HTERT RPE-1 (cell line): ENCODE measurements around the gene RET.

Source experiments
- in situ Hi-C: fragments of 300-500 bp; cut with MboI; formaldehyde crosslinking; loops from 4 replicates; pipeline ENCODE4 v1.14.3; 2020; ENCODE audit warnings: low sequenced_read_pairs

Gene RET

DNA sequence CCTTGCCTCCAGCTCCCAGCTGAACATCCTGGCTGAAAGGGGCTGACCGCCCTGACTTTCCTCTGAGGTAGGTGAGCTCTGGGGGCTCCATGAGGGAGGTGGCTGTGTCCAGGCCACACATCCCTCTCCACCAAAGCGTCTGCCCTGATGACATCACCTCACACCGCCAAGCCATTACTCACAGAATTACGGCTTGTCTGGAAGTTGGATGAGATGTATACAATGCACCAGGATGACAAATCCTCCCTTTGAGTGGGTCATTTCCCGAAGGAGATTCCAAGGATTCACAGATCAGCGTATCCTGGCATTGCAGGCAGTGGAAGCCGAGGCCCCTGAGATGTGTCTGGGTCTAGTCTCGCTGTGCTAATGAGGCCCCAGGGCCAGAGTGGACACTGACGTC lies 15.1 kb upstream of the RET start:
- in situ Hi-C loops: no loop called here

DNA sequence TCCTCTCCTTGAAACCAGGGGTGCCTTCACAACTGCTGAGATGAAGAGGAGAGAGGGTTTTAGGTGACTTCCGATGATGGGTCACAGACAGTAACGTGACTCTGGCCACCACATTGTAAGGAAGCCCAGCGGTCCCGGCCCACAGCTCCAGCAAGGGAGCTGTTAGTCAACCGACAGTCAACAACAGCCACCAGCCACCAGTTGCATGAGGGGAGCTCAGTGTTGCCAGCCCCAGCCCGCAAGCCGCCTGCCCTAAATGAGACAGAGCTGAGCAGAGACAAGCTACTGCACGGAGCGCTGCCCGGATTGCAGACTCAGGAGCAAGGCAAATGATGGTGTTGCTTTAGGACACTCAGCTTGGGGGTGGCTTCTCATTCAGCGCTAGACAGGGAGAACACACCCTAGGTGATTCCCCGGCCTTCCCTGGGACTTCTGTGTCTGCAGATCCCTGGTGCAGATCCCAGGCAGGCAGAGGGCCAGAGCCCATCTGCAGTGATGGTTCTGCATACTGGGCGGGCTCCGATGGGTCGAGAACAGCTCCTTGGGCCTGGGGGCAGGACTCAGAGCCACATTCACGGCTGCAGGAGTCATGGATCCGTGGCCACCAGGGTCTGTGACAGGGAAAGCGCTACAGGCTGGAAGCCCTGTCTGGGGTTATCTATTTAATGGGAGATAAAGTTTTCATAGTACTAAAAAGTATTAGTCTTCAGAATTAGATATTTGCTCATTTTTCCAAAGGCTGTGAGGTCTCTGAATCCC lies 14.3 kb upstream of the RET start:
- in situ Hi-C loops: no loop called here

DNA sequence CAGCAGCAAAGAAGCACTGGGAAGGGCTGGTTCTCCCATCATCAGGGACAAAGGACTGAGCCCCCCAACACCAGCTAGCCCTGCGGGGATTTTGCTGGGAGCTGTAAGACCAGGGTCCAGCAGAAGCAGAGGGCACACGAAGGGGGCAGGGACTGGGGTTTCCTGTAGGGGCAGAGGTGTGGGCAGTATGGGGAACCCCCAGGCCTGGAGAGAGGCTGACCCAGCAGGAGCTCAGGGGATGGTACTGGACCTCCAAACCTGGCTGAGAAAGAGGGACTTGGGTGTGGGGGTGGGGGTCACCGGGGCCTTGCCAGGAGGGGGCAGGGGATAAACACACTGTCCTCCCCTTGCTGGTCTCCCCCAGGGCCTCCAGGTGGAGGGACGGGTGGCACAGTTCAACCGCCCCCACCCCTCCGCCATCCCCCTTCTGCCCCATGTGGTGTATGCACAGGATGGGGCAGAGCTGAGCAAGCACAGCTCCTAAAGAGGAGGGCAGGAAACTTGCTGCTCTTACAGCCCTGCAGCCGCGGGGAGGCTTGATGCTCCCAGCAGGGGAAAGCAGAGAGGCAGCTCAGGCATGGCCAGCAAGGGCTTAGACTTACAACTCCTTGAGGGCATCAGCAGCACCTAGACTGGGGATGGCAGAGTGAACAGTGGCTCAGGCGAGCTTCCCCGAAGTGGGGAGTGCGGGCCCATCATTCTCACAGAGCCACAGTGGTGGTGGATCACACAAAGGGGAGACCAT lies 12.4 kb upstream of the RET start:
- in situ Hi-C loops: no loop called here

DNA sequence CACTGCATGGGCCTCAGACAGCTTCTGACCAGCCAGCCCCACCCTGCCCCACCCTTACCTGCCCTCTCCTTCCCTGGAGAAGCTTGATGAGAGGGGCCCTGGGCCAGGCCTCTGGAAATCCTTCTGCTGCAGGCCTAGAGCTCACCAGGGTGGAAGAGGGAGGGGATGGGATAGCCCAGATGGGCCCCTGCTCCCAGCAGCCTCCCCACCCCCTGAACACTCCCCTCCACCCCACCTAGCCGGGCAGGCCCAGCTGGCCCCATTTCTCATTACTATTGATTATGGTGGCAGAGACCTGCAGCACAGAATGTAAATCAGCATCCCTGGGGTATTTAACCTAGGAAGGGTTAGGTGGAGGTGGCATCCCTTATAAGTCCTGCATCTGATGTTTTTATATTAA lies 11.6 kb upstream of the RET start:
- in situ Hi-C loops: no loop called here

DNA sequence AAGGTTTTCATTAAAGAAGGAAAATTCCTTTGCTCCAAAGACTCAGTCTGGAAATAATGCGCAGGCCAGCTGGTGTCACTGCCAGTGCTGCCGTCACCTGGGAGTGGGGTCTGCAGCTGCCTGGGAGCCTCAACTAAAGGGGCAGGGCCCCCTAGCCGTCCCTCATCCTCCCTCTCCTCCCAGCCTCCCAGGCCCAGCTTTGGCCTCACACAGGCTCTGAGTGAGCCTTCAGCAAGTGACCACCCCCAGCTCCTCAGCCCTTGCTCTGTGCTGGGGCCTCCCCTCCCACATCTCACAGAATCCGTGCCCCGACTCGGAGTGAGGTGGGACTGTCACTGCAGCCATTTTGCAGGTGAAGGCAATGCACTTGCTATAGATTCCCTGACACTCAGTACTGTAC lies 11.1 kb upstream of the RET start:
- in situ Hi-C loops: no loop called here

DNA sequence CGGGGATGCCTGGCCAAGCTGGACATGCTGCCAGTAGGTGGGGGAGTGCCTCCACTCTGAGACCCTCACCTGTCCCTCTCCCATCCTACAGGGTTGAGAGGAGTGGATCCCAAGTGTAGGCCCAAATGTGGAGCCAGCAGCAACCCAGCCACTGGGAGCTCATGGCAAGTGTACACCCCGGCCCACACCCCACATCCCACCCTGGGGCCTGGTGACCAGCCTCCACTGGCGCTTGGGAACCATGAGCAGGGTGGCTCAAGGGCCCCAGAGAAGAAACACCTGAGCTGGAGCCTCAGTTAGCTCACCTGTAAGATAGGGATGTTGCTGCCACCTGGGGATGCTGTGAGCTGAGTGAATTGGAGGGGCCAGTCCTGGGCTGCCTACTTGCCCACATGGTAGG lies 10.4 kb upstream of the RET start:
- in situ Hi-C loops: no loop called here

DNA sequence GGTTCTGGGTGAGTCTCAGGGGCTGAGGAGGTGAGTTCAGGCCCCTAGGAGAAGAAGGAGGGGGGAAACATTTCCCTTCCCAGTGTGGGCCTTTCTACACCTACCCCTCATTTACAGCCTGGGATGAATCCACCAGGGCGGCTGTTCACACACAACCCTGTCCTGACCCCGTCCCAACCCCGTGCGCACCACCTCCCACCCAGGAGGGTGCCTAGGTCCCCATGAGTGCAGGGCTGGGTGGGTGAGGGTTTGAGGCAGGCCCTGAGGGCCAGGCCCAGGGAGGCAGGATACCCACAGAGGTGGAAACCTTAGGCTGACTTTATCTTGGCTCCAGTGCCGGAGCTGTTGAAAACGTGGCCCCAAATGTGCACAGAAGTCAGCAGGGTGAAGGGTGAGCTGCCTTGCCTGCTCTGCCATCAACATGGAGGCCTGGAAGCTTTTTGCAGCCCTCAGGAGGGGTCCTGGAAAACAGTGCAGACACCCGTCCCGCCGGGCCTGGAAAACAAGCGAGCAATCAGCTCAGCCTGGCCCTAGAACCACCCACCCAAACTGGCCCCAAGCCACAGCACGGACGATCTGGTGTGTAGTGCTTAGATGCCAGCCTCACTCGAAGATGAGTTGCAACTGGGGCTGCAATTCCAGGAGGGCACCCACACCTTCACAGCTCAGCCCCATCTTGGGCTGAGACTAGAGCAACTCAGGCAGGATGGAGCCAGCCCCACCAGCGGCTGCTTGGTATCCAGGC lies 9.3 kb upstream of the RET start:
- in situ Hi-C loops: no loop called here

DNA sequence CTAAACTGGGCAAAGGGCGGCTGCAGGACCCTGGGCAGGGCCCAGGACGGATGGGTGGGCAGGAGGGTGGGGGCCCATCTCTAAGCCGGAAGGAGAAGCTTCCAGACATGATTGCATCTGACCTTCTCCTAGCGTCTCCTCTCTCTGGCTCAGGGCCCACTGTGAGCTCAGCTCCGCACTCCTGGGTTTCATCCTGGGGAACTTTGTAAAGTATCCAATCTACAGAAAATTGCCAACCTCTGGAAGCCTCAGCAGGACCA lies 8.8 kb upstream of the RET start:
- in situ Hi-C loops: no loop called here

DNA sequence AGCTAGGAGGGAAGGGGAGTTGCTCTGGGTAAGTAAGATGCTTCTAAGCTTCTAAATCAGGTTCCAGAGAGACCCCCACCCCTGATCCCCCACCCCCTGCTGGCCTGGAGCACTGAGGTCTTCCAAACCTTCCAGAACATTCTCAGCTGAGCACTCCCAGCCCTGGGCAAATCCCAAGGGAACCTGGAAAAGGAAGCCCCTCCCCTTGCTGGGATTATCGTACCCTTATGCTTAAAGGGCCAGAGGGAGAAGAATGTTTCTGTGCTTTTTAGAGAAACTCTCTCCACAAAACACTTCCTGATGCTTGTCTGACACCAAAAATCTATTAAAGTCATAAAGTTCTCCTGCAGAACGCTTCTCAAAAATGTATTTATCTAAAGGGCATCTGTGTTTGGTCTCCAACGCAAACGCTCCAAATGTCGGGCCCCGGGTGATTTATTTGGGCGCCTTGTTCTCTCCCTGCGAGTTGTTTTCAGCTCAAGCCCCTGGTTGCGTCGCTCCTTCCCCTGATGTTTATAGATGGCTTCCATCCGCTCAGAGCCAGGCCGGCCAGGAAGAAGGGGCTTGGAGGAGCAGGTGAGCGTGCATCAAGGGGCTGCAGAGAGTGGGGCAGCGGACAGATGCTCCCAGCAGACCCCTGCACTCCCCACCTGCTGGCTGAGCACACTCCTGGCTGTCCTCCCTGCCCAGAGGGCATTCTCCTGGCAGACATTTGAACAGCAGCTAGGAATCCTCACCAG lies 8.2 kb upstream of the RET start:
- in situ Hi-C loops: no loop called here

DNA sequence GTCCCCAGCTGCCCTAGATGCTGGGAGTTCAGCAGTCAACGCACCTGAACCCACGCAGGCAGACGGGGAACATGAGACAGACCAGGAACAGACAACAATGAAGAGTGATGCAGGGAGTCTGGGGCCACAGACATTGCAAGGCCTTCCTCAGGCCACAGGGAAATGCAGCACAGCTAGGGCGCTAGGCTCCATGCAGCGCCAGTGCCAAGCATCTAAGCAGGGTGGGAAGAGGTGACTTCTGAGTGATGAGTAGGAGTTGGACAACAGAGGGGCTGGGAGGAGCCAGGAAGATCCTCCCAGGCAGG lies 7.7 kb upstream of the RET start:
- in situ Hi-C loops: no loop called here

DNA sequence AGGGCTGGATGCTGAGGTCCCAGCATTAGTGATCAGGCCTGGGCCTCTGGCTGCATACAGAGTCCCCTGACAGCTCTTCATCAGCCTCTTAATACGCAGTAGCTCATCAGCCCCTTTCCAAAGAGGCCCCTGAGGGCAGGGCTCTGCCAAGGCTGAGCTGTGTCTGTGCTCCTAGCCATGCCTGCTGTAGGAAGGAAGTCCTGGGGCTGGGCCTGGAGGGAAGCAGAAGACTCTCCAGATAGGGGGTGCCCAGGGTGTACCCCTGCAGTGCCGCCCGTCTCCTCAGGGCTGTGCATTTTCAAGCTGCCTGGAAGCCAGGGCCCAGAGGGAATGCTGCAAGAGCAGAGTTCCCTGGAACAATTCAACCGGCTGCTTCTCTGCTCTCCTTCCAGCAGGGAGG lies 7.3 kb upstream of the RET start:
- in situ Hi-C loops: no loop called here

DNA sequence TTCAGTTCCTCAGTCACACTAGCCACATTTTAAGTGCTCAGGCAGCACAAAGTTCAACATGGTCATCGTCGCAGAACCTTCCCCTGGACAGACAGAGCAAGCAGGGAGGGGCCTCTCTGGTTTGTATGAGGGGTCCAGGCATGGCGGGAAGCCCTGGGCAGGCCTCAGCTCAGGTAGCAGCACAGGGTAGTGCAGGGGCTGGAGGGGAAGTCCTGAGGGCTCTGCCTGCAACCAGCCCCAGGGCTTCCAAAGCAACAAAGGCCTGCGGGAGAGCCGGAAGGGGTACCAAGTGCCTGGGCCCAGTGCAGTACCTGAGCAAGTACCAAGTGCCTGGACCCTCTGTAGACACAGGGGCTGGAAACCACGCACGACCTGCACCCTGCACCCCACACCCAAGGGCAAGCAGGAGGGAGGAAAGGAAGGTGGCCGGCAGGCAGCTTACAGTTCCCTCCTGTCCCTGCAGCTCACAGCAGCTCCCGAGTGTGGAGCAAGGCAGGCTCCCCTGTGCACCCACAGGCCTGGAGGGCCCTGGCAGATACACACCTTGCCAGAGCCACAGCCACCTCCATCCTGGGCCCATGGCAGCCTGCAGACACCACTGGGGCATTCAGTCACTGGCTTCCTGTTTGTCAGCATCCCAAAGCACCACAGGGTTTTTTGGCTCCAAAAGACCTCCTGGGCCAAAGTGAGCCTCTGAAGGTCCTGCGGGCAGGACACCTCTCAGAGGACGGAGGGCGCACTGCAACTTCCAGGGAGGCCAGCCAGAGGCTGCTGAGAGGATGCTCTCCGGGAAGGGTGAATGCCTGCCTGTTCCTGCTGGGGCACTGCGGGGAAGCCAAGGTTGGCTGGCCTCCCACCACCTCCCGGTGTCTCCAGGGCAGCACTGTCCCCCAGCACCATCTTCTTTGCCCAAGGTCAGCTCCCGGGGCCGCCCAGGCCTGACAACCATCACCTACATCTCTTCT lies 6.5 kb upstream of the RET start:
- in situ Hi-C loops: no loop called here

DNA sequence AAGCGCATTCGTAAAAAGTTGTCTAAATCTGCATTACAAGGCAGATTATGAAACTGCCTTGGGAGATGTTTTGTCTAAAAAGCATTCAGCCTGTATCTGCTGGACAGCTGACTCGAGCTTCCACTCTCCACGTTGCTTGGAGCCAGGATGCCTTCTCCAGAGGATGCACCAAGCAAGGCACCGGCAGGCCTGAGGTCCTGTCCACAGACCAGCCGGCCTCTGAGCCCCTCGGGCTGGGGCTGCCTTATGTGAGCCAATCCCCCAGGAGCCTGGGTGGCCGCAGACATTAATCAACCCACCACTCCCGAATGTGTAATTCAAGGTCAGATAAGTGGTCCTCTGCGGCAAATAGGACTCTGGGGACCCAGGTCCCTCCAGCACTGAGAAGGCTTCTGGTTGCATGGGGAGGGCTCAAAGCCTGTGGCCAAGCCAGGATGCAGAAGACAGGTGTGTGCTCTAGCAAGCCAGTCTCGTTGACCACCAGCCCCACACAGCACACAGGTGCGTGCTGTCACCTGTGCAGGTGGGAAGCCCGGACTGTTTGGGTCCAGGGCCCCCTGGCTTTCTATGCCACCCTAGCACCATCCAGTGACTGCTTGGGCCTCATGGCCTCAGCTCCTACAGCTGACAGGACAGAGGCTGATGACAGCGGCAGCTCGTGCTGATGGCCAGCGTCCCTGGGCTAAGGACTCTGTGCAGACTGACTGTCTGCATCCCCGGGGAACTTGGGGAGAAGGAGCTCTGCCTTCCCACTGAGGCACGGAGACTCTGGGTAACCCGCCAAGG lies 4.8 kb upstream of the RET start:
- in situ Hi-C loops: no loop called here

DNA sequence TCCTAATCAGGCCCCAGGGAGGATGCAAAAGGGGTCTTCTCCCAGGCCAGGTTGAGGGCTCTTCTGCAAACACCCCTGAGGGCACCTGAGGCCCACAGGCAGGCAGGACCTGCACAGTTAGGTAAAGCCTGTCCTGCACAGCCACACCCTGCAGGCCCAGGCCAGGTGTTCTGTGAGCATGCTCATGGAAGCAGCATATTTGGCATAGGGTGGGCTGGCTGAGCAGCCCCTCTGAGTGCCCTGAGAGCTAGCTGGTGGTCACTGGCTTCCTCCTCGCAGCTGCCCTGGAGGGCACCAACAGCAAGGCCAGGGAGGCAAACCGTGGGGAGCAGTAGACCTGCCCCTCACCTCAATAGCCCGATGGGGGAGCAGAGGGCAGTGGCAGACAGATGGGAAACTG lies 3.7 kb upstream of the RET start:
- in situ Hi-C loops: no loop called here

DNA sequence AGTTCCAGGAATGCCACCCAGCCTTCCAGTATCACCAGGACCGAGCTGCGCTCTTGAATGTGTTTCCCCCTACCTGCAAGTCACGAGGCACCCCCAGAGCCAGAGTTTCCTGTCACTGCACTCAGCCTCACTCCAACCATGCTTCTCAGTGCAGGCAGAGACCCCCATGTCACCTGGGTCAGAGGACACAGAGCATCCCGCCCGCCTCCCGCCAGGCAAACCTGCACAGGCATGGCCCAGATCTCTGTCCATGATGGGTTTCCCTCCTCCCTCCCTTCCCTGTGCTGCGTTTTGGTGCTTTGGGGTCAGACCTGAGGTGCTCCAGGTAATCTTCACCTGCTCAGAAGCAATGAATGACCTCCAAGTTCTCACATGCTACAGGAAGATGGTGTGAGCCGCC lies 3.1 kb upstream of the RET start:
- in situ Hi-C loops: no loop called here

DNA sequence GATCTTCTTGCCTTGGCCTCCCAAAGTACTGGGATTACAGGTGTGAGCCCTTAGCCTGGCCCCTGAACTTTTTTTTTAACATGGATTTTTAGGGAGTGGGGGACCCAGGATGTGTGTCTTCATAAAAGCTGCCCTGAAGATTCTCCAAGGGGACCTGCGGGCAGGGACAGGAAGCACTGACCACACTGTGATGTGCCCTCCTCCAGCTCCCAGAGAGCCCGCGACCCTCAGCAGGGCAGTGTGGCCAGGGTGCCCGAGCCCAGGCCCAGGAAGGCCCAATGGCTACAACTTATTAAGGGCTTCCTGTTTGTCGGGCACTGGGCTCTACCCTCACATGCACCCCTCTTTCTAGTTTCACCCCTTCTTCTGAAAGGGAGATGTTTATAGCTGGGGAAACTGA lies 2.5 kb upstream of the RET start:
- in situ Hi-C loops: no loop called here

DNA sequence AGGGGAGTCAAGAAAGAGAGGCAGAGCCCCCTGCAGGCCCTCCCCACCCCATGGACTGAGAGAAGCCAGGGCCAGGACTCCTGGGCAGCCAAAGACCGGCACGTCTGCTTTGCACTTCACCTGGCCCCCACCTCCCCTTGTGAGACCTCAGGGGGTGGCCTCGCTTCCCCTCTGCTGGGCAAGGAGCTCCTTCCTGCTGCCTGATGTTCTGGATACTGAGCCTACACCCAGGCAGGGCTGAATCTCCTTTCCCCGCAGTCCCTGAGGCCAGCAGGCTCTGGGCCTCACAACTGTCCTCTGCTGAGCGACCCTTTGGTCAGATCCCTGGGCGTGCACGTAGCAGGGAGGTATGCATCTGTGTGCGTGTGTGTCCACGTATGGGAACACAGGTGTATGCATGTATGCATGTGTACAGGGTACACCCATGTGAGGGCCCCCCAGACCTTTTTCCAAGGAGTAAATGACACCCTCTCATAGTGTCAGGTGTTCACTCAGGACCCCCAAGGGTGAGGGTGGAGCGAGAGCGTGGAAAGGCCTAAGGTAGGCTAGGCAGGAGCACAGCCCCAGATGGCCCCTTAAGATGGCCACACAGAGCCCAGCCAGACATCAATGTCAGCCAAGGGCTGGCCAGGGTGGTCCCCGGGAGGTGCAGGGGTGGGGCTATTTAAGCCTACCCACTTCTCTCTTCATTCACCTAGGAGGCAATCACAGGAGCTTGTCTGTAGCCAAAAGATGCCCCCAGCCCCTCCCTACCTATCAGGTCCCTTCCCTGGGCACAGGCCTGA lies 1.9 kb upstream of the RET start:
- in situ Hi-C loops: no loop called here

DNA sequence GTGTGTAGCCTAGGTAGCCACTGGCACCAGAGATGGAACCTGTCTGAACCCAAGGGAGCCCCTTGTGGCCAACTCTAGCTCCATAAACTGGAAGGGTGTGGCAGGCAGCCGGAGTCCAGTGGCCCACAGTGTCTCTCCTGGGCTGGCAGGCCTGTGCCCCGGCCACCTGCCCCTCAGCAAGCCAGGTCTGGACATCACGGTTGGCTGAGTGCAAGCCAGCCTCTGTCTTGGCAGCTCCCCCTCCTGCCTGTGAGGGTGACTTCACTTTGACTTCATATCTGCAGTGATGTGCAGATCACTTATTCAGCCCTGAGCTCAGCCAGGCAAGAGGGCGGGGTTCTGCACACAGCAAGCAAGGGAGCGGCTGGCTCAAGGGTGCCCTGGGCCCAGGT lies 1.3 kb upstream of the RET start:
- in situ Hi-C loops: no loop called here

DNA sequence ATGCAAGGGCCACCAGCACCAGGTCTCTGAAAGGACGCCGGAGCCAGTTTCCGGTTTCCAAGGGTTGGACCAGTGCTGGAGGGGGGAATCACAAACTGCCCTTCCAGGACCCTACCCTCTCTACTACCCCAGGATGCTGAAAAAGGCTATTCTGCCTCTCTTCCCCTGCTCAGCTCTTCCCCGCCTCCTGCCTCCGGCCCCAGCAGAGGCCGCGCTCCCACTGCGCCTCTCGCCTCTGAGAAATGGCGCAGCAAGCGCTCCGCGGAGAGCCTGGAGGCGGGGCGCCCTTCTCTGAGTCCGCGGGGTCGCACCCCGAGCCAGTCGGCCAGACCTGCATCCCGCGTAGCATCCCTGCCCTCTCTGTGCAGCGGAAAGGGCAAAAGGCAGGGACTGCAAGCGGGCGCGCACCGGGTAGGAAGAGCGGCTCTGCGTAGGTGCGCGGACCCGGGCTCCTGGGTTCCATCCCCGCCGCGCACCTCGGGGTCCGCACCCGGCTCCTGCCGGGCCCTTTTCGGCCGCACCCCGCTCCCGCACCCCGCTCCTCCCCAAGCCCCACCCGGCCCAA lies 476 bp upstream of the RET start:
- in situ Hi-C loops: no loop called here
